CD4-positive, alpha-beta T cell (primary cell): ENCODE data around the gene SUGP2. TPM values are rescaled to one million over a fixed set of nuclear protein-coding genes. Genes with fewer than 3 reads are reported as not detected.

Source experiments
- ATAC-seq: fragments of 200-7000 bp; cut with Tn5 transposase; one replicate; pipeline ENCODE4 v1.10.0; 2022; ENCODE audit warnings: mild to moderate bottlenecking; ENCODE audit not compliant: poor library complexity
- CTCF ChIA-PET: fragments of 350-600 bp; sonication (Branson Sonifier 250); formaldehyde crosslinking; loops from one replicate; lab custom pipeline; 2021; ENCODE audit warnings: antibody characterized with exemption, inconsistent platforms; lab: Charles Lee
- POLR2A ChIA-PET: fragments of 350-600 bp; sonication (Branson Sonifier 250); formaldehyde crosslinking; loops from one replicate; lab custom pipeline; 2021; ENCODE audit warnings: antibody characterized with exemption, inconsistent platforms; lab: Charles Lee
- DNase-seq, 14 experiments: peaks; one replicate each; pipeline ENCODE4 v3.0.0-alpha.2; 2013 to 2020; ENCODE audit warnings: mixed read lengths in 2 of 14
- H3K27ac ChIP-seq, 2 donors: one replicate each; pipeline versions ENCODE4 v1.5.1 to v1.7.0; 2013; ENCODE audit warnings: low read length in 2 of 2, low read depth in 1 of 2, mild to moderate bottlenecking in 1 of 2
- H3K27me3 ChIP-seq, 2 experiments: 1 replicate in 1 of 2; 2 replicates in 1 of 2; pipeline versions ENCODE4 v1.6.1 to v1.7.0; 2013; ENCODE audit warnings: low read length in 2 of 2, control low read depth in 1 of 2, mild to moderate bottlenecking in 1 of 2, moderate library complexity in 1 of 2; ENCODE audit not compliant: insufficient read depth in 2 of 2, control insufficient read depth in 1 of 2
- H3K36me3 ChIP-seq: one replicate; pipeline ENCODE4 v1.6.1; 2013; ENCODE audit warnings: low read length, control low read depth; ENCODE audit not compliant: insufficient read depth
- H3K4me1 ChIP-seq: one replicate; pipeline ENCODE4 v1.6.1; 2013; ENCODE audit warnings: low read length, control low read depth; ENCODE audit not compliant: insufficient read depth
- H3K4me3 ChIP-seq: one replicate; pipeline ENCODE4 v1.5.1; 2013; ENCODE audit warnings: mild to moderate bottlenecking, low read length, moderate library complexity
- H3K9me3 ChIP-seq, 2 experiments: 1 replicate in 1 of 2; 2 replicates in 1 of 2; pipeline versions ENCODE4 v1.6.1 to v1.7.0; 2013; ENCODE audit warnings: low read length in 2 of 2, mild to moderate bottlenecking in 2 of 2, control low read depth in 1 of 2, moderate library complexity in 1 of 2; ENCODE audit not compliant: control insufficient read depth in 1 of 2, insufficient read depth in 1 of 2
- H3K27ac Mint-ChIP-seq: one replicate; pipeline ENCODE4 v1.8.0; 2020; ENCODE audit warnings: mixed read lengths
- H3K27me3 Mint-ChIP-seq: one replicate; pipeline ENCODE4 v1.8.0; 2021; ENCODE audit warnings: mixed read lengths
- H3K36me3 Mint-ChIP-seq: one replicate; pipeline ENCODE4 v1.8.0; 2021; ENCODE audit warnings: low read depth, mixed read lengths
- H3K4me1 Mint-ChIP-seq: one replicate; pipeline ENCODE4 v1.8.0; 2021; ENCODE audit warnings: low read depth, mixed read lengths
- H3K4me3 Mint-ChIP-seq: one replicate; pipeline ENCODE4 v1.8.0; 2020; ENCODE audit warnings: mild to moderate bottlenecking, mixed read lengths
- H3K9me3 Mint-ChIP-seq: one replicate; pipeline ENCODE4 v1.8.0; 2020; ENCODE audit warnings: mixed read lengths
- intact Hi-C, 2 experiments: fragments of 100-400 bp; cut with DNase I in 1 of 2; cut with micrococcal nuclease in 1 of 2; formaldehyde crosslinking; loops; one replicate each; pipeline versions ENCODE4 v1.15.1 to v1.9.0; 2023 to 2025; cut with DNase I, micrococcal nuclease
- total RNA-seq, 174 experiments: library from RNA in 2 of 174; stranded (reverse) in 2 of 174; gene quantifications; one replicate each; pipeline ENCODE4 v1.2.3 and lab custom pipeline; 2021 to 2026
- TF ChIP-seq, protein P1 (sequence below): fragments of 200-600 bp; IDR thresholded peaks from one replicate; pipeline ENCODE4 v1.8.0; 2022; ENCODE audit warnings: antibody characterized with exemption, mild to moderate bottlenecking

Gene SUGP2
- total RNA-seq, 2 experiments from 2014 or later, result 106 to 110 TPM

- ATAC-seq, result peak; percentile 65
- intact Hi-C loops, result loop anchor here in 1 of 2 experiments (2.0 to 10.0 kb wide), 4 partner anchors 106 to 438 kb away; partner anchors contain the start of genes COPE, DDX49, MAU2 and SUGP1
- peak overlapping the region in 1 of 2 donors; percentile 29 for H3K27ac ChIP-seq
- H3K27me3 ChIP-seq, result no peaks in the 10 kb centered on the region
- DNase-seq, result peak; percentile 29 to 87 (median 64)
- peaks cover 43% of the 10 kb centered on the region for H3K36me3 Mint-ChIP-seq
- peak overlapping the region; percentile 88 for H3K27ac Mint-ChIP-seq
- H3K36me3 ChIP-seq, result peaks cover 23% of the 10 kb centered on the region
- no peaks in the 10 kb centered on the region for H3K27me3 Mint-ChIP-seq
- H3K9me3 Mint-ChIP-seq, result no peaks in the 10 kb centered on the region
- H3K4me3 ChIP-seq, result peak overlapping the region; percentile 86
- H3K4me1 Mint-ChIP-seq, result peaks cover 48% of the 10 kb centered on the region
- peaks cover 42% of the 10 kb centered on the region for H3K4me1 ChIP-seq
- H3K4me3 Mint-ChIP-seq, result peak overlapping the region; percentile 99
- TF ChIP-seq, protein P1, sequence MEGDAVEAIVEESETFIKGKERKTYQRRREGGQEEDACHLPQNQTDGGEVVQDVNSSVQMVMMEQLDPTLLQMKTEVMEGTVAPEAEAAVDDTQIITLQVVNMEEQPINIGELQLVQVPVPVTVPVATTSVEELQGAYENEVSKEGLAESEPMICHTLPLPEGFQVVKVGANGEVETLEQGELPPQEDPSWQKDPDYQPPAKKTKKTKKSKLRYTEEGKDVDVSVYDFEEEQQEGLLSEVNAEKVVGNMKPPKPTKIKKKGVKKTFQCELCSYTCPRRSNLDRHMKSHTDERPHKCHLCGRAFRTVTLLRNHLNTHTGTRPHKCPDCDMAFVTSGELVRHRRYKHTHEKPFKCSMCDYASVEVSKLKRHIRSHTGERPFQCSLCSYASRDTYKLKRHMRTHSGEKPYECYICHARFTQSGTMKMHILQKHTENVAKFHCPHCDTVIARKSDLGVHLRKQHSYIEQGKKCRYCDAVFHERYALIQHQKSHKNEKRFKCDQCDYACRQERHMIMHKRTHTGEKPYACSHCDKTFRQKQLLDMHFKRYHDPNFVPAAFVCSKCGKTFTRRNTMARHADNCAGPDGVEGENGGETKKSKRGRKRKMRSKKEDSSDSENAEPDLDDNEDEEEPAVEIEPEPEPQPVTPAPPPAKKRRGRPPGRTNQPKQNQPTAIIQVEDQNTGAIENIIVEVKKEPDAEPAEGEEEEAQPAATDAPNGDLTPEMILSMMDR, result no peak
- POLR2A ChIA-PET, result no interaction called here
- no peaks in the 10 kb centered on the region for H3K9me3 ChIP-seq
- CTCF ChIA-PET, result no interaction called here
These were observed 719 bp downstream of the SUGP2 start for GRCh38 chr19:19032420-19033175.

DNA sequence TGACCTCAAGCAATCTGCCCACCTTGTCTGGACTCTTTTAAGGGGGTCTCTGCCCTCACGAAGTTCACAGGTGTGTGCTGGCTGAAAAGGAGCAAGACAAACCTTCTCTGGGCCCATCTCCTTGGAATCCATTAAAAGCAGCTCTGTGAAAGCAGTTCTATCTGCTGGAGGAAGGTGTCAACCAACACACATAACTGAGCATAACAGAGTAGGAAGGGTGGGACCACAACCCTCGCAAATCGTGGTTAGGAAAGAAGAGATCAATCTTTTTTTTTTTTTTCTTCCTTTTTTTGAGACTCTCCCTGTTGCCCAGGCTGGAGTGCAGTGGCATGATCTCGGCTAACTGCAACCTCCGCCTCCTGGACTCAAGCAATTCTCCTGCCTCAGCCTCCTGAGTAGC lies 1.4 kb downstream of the SUGP2 start:
- peaks cover 50% of the 10 kb centered on the region for H3K36me3 Mint-ChIP-seq
- Histone ChIP-seq H3K4me3 (no peak overlapping the region), H3K27me3 (no peaks in the 10 kb centered on the region), H3K4me1 (peaks cover 43% of the 10 kb centered on the region), H3K27ac (no peak overlapping the region), H3K36me3 (peaks cover 29% of the 10 kb centered on the region), H3K9me3 (no peaks in the 10 kb centered on the region)
- peak in 1 of 14 experiments; percentile 5 for DNase-seq
- H3K27ac Mint-ChIP-seq, result peak overlapping the region; percentile 88
- peak overlapping the region; percentile 99 for H3K4me3 Mint-ChIP-seq
- TF ChIP-seq, protein P1, result no peak
- H3K27me3 Mint-ChIP-seq, result no peaks in the 10 kb centered on the region
- peaks cover 53% of the 10 kb centered on the region for H3K4me1 Mint-ChIP-seq
- POLR2A ChIA-PET, result no interaction called here
- ATAC-seq, result no peak
- CTCF ChIA-PET, result interaction anchor here (0.6 kb wide), 1 partner anchor 581 kb away, joined by 3 read pairs; no protein-coding TSS in a partner anchor
- intact Hi-C loops, result loop anchor here in 1 of 2 experiments (2.0 to 10.0 kb wide), 4 partner anchors 107 to 437 kb away; partner anchors contain the start of genes COPE, DDX49, MAU2 and SUGP1
- H3K9me3 Mint-ChIP-seq, result no peaks in the 10 kb centered on the region

- Histone ChIP-seq H3K36me3 (peaks cover 57% of the 10 kb centered on the region), H3K27ac (no peak overlapping the region), H3K9me3 (no peaks in the 10 kb centered on the region), H3K4me1 (peaks cover 30% of the 10 kb centered on the region), H3K4me3 (no peak overlapping the region), H3K27me3 (no peaks in the 10 kb centered on the region)
- no peak for ATAC-seq
- H3K4me3 Mint-ChIP-seq, result no peak overlapping the region
- no peaks in the 10 kb centered on the region for H3K9me3 Mint-ChIP-seq
- TF ChIP-seq, protein P1, result no peak
- peak overlapping the region; percentile 49 for H3K27ac Mint-ChIP-seq
- H3K27me3 Mint-ChIP-seq, result no peaks in the 10 kb centered on the region
- intact Hi-C loops, result no loop called here
- peaks cover 73% of the 10 kb centered on the region for H3K36me3 Mint-ChIP-seq
- DNase-seq, result no peak
- H3K4me1 Mint-ChIP-seq, result peaks cover 49% of the 10 kb centered on the region
- ChIA-PET CTCF (no interaction called here), POLR2A (no interaction called here)
These were observed 4.8 kb downstream of the SUGP2 start for GRCh38 chr19:19028526-19028925.
